Dendritic cell treated with granulocyte-macrophage colony-stimulating factor and Interleukin-4, amounts not matched to agents 40 ng/mL and 50 ng/mL, for 4 days (primary cell): ENCODE results near the gene PBLD.

Experiments used
- H3K27ac Mint-ChIP-seq: one replicate; pipeline ENCODE4 v1.8.0; 2022; ENCODE audit warnings: mild to moderate bottlenecking, mixed read lengths
- H3K27me3 Mint-ChIP-seq: one replicate; pipeline ENCODE4 v1.8.0; 2022; ENCODE audit warnings: mild to moderate bottlenecking, mixed read lengths
- H3K36me3 Mint-ChIP-seq: one replicate; pipeline ENCODE4 v1.8.0; 2022; ENCODE audit warnings: low read depth, mixed read lengths
- H3K4me1 Mint-ChIP-seq: one replicate; pipeline ENCODE4 v1.8.0; 2022; ENCODE audit warnings: low read depth, mixed read lengths
- H3K4me3 Mint-ChIP-seq: one replicate; pipeline ENCODE4 v1.8.0; 2022; ENCODE audit warnings: mild to moderate bottlenecking, moderate library complexity, mixed read lengths
- H3K9me3 Mint-ChIP-seq: one replicate; pipeline ENCODE4 v1.8.0; 2022; ENCODE audit warnings: mixed read lengths
- intact Hi-C: fragments of 100-400 bp; cut with micrococcal nuclease; formaldehyde crosslinking; loops from one replicate; pipeline ENCODE4 v1.15.0; 2022

The PBLD gene

DNA sequence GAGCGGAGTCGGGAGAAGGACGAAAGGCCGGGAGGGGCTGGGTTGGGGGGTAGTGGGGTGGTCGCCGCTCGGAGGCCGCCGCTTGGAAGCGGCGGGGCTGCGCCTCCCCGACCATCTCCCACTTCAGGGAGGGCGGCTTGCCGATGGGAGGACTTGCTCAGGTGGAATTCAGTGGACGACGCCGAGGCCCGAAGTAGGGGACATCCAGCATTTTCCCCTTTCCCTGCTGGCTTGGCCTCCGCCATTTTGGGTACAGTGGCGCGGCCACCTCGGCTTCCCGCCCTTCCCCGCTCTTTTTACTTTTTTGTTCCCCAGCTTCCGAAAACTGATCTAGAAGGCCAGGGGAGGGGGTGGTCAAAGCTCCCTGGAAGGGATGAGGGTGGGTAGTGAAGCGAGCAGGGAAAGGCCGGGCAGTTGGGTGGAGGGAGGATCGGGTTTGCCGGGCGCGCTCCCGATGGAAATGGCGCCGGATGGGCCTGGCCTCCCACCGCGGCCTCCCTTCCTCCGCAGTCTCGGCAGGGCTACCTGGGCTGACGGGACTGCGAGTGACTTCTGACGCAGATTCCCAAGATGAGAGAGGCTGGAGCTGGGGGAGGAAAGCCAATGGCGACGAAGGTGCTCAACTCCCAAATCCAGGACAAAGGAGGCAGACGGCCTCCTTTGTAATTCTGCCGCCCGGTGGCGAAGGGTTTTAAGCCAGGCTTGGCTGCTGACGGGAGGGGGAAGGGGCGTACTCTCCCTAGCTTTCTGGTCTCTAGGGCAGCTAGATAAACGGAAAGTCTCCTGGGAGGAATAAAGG, at the start of gene PBLD:
PBLD (minus strand) TSS at position 670 of the 799 bp plus-strand sequence. CDS start 26,084 bp downstream, outside the sequence.
- Mint-ChIP-seq H3K4me1 (peaks cover 71% of the 10 kb centered on the region), H3K4me3 (peak within 1 kb of the TSS; percentile 99), H3K9me3 (no peaks in the 10 kb centered on the region), H3K36me3 (peaks cover 53% of the 10 kb centered on the region), H3K27me3 (no peaks in the 10 kb centered on the region), H3K27ac (peak within 1 kb of the TSS; percentile 100)
- intact Hi-C loops: loop anchor here (5.0 to 10.0 kb wide), 3 partner anchors 75 to 572 kb away; partner anchors contain the start of genes DDX50 and RUFY2

DNA sequence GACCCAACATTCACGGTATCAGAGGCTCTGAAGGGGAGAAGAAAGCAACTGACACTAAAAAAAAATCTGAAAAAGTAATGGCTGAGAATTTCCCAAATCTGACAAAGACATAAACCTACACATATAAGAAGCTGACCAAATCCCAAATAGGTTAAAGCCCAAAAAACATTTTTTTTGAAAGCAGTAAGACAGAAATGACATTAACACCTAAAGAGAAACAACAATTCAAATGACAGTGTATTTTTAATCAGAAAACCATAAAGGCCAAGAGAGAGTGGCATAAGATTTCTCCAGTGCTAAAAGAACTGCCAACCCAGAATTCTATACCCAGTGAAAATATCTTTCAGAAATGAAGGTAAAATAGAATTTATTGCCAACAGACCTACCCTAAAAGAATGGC, 38.9 kb upstream of the PBLD start:
- Mint-ChIP-seq H3K36me3 (peaks cover 77% of the 10 kb centered on the region), H3K4me1 (no peaks in the 10 kb centered on the region), H3K27ac (no peak overlapping the region), H3K27me3 (no peaks in the 10 kb centered on the region), H3K9me3 (peaks cover 15% of the 10 kb centered on the region), H3K4me3 (no peak overlapping the region)
- intact Hi-C loops: no loop called here

DNA sequence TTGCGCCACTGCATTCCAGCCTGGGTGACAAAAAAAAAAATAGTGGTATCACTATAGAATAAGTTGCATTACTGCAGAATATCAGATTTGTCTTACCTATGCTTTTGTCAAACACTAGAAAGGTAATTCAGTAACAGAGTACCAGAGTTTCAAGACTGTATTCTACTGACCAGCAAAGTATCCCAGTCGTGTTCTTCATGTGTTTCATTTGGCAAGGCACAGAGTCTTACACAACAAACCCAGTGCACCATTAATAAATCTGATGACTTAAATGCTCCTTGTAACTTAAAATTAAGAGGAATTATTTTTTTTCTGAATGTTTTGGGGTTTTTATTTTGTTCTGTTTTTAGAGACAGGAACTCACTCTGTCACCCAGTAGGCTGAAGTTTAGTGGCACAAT, 34.4 kb upstream of the PBLD start:
- no peaks in the 10 kb centered on the region for H3K27me3 Mint-ChIP-seq
- peaks cover 9% of the 10 kb centered on the region for H3K9me3 Mint-ChIP-seq
- H3K36me3 Mint-ChIP-seq: peaks cover 71% of the 10 kb centered on the region
- H3K4me3 Mint-ChIP-seq: no peak overlapping the region
- intact Hi-C loops: no loop called here
- no peak overlapping the region for H3K27ac Mint-ChIP-seq
- H3K4me1 Mint-ChIP-seq: no peaks in the 10 kb centered on the region

DNA sequence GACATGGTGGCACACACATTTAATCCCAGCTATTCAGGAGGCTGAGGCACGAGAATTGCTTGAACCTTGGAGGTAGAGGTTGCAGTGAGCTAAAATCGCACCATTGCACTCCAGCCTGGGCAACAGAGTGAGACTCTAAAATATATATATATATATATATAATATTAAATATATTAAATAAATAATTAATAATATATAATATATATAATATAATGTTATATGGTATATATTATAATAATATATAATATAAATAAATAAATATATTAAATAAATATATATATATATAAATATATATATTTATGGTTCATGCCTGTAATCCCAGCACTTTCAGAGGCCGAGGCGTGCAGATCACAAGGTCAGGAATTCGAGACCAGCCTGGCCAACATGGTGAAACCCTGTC, 33.9 kb upstream of the PBLD start:
- Mint-ChIP-seq H3K27me3 (no peaks in the 10 kb centered on the region), H3K27ac (no peak overlapping the region), H3K4me3 (no peak overlapping the region), H3K9me3 (peaks cover 5% of the 10 kb centered on the region), H3K36me3 (peaks cover 71% of the 10 kb centered on the region), H3K4me1 (no peaks in the 10 kb centered on the region)
- intact Hi-C loops: no loop called here

DNA sequence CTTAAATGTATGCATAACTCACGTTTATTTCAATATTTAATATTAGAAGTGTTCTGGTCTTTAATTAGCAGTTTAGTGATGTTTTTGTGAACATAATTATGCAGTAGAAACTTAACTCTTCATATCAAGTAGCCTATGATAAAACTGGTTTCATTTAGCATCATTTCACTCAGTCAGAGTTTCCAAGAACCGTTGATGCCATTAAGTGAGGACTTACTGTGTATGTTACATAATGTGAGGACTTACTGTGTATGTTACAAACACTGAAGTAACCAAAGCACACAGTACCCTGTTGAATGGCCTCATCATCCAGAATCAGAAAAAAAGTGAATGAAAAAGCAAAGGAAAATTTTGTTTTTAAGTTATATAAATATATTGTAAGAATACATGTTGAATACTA, 32.9 kb upstream of the PBLD start:
- H3K4me3 Mint-ChIP-seq: no peak overlapping the region
- no peaks in the 10 kb centered on the region for H3K27me3 Mint-ChIP-seq
- no peaks in the 10 kb centered on the region for H3K4me1 Mint-ChIP-seq
- intact Hi-C loops: no loop called here
- H3K9me3 Mint-ChIP-seq: no peaks in the 10 kb centered on the region
- no peak overlapping the region for H3K27ac Mint-ChIP-seq
- H3K36me3 Mint-ChIP-seq: peaks cover 68% of the 10 kb centered on the region

DNA sequence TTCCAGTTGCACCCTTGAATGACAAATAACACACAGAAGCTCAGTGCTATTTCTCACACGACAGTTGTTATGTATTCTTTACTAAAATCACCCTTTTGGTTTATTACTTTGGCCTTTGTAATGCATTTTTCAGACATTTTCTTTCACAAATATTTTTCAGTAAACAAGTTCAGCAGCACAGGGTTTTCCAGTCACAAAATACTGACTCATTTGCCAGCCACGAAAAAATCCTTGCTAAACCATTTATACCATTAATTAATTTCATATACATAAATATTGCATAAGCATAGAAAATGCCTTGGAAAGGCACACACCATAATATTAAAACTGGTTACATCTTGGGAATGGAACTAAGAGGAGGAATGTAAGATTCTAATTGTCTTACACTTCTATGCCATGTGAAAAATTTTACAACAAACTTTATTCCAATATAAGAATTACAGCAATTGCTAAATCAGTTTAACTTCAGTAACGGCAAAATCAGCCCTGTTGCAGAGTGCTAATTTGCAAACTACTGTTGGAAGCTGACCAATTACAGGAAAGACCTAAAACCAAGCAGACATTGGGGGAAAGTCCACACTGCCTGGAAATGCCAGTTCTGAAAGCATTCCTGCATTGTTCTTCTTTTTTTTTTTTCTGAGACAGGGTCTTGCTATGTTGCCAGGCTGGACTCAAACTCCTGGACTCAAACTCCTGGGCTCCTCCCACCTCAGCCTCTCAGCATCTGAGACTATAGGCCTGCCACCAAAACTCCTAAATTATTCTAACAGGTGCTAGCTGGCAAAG, 31.6 kb upstream of the PBLD start:
- Mint-ChIP-seq H3K4me3 (no peak overlapping the region), H3K27ac (no peak overlapping the region), H3K27me3 (no peaks in the 10 kb centered on the region), H3K4me1 (no peaks in the 10 kb centered on the region), H3K36me3 (peaks cover 64% of the 10 kb centered on the region), H3K9me3 (no peaks in the 10 kb centered on the region)
- intact Hi-C loops: no loop called here

DNA sequence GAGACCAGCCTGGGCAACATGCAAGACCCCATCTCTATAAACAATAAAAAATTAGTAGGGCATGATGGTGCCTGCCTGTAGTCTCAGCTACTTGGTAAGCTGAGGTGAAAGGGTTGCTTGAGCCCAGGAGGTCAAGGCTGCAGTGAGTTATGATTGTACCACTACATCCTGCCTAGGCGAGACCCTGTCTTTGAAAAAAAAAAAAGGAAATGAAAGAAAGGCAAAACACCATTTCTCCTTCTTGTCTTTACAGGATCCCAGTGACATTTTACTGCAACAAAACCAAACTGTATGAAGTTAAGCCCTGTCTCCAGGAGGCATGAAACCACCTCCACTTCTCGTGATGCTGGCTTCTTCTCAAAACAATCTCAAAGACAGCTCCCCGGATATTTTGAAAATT, 29.9 kb upstream of the PBLD start:
- H3K9me3 Mint-ChIP-seq: no peaks in the 10 kb centered on the region
- peaks cover 70% of the 10 kb centered on the region for H3K36me3 Mint-ChIP-seq
- H3K27me3 Mint-ChIP-seq: no peaks in the 10 kb centered on the region
- no peak overlapping the region for H3K4me3 Mint-ChIP-seq
- no peak overlapping the region for H3K27ac Mint-ChIP-seq
- intact Hi-C loops: no loop called here
- no peaks in the 10 kb centered on the region for H3K4me1 Mint-ChIP-seq

DNA sequence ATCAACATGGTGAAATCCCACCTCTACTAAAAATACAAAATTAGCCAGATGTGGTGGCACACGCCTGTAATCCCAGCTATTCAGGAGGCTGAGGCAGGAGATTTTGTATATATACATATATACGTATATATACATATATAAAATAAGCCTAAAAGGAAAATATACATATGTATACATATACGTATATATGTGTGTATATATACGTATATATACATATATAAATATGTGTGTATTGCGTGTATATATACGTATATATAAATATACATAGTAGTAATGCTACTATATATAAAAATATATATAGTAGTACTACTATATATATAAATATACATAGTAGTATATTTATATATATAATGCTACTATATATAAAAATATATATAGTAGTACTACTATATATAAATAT, 26.5 kb upstream of the PBLD start:
- no peak overlapping the region for H3K27ac Mint-ChIP-seq
- no peaks in the 10 kb centered on the region for H3K9me3 Mint-ChIP-seq
- intact Hi-C loops: no loop called here
- H3K36me3 Mint-ChIP-seq: peaks cover 62% of the 10 kb centered on the region
- H3K4me1 Mint-ChIP-seq: no peaks in the 10 kb centered on the region
- no peaks in the 10 kb centered on the region for H3K27me3 Mint-ChIP-seq
- no peak overlapping the region for H3K4me3 Mint-ChIP-seq

DNA sequence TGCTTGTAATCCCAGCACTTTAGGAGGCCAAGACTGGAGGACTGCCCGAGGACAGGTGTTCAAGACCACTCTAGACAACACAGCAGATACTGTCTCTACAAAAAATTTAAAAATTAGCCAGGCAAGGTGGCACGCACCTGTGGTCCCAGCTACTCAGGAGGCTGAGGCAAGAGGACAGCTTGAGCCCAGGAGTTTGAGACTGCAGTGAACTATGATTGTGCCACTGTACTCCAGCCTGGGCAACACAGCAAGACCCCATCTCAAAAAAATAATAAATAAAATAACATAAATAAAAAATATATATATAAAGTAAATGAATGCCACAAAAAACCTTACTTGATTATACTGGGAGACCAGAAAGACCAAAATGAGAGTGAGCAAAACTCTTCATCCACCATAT, 20.8 kb upstream of the PBLD start:
- no peaks in the 10 kb centered on the region for H3K27me3 Mint-ChIP-seq
- no peak overlapping the region for H3K4me3 Mint-ChIP-seq
- H3K9me3 Mint-ChIP-seq: no peaks in the 10 kb centered on the region
- no peaks in the 10 kb centered on the region for H3K4me1 Mint-ChIP-seq
- intact Hi-C loops: no loop called here
- peaks cover 75% of the 10 kb centered on the region for H3K36me3 Mint-ChIP-seq
- H3K27ac Mint-ChIP-seq: no peak overlapping the region

DNA sequence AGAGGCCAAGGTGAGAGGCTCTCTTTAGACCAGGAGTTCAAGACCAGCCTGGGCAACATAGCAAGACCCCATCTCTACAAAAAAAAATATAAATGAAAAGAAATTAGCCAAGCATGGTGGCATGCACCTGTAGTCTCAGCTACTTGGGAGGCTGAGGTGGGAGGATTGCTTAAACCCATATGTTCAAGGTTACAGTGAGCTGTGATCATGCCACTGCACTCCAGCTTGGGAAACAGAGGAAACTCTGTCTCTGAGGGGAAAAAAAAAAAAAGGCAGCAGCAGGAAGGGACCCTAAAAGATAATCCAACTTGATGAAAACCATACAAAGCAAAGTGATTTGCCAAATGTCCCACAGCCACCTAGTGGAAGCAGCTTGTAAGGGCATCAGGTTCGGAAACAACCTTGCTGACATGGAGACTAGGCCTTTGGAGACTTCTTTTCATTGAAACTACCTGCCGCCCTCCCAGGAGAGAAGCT, 15.6 kb upstream of the PBLD start:
- H3K4me3 Mint-ChIP-seq: no peak overlapping the region
- H3K27ac Mint-ChIP-seq: no peak overlapping the region
- H3K4me1 Mint-ChIP-seq: no peaks in the 10 kb centered on the region
- intact Hi-C loops: loop anchor here (1.0 to 10.0 kb wide), 2 partner anchors 136 to 434 kb away; no protein-coding TSS in a partner anchor
- H3K36me3 Mint-ChIP-seq: peaks cover 79% of the 10 kb centered on the region
- H3K27me3 Mint-ChIP-seq: no peaks in the 10 kb centered on the region
- no peaks in the 10 kb centered on the region for H3K9me3 Mint-ChIP-seq

DNA sequence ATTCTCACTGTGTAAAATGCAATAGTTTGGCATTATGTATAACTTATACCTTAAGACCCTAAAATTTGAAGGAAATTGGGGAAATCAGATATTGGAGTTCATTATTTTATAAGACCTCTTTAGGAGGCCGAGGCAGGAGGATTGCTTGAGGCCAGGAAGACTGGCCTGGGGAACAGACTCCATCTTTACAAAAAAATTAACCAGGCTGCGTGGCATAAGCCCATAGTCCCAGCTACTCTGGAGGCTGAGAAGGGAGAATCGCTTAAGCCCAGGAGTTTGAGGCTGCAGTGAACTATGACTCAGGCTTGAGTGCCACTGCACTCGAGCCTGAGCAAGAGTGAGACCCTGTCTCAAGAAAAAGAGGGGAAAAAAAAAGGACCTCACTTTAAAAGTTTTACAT, 14.0 kb upstream of the PBLD start:
- Mint-ChIP-seq H3K27me3 (no peaks in the 10 kb centered on the region), H3K4me1 (peaks cover 2% of the 10 kb centered on the region), H3K36me3 (peaks cover 79% of the 10 kb centered on the region), H3K4me3 (no peak overlapping the region), H3K9me3 (no peaks in the 10 kb centered on the region), H3K27ac (no peak overlapping the region)
- intact Hi-C loops: loop anchor here (10.0 kb wide), 1 partner anchor 432 kb away; no protein-coding TSS in a partner anchor

DNA sequence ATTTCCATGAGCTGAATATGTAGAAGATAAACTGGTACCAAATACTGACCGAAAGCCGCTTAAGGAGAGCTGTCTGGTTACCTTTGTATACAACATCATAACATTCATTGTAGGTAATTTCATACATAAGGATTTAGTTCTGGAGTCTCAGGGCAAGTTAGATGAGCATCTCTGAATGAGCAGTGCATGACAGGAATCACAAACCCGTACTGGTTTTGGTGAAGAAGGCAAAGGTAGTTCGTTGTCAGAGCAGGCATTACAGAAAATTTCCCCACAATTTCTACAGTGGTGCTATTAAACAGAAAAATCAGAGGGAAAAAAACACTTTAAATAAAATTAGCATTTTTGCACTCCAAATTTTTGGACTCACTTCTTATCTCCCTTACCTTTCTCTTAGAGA, 12.9 kb upstream of the PBLD start:
- no peaks in the 10 kb centered on the region for H3K9me3 Mint-ChIP-seq
- H3K36me3 Mint-ChIP-seq: peaks cover 79% of the 10 kb centered on the region
- no peak overlapping the region for H3K27ac Mint-ChIP-seq
- H3K27me3 Mint-ChIP-seq: no peaks in the 10 kb centered on the region
- peaks cover 6% of the 10 kb centered on the region for H3K4me1 Mint-ChIP-seq
- no peak overlapping the region for H3K4me3 Mint-ChIP-seq
- intact Hi-C loops: loop anchor here (10.0 kb wide), 1 partner anchor 431 kb away; no protein-coding TSS in a partner anchor

DNA sequence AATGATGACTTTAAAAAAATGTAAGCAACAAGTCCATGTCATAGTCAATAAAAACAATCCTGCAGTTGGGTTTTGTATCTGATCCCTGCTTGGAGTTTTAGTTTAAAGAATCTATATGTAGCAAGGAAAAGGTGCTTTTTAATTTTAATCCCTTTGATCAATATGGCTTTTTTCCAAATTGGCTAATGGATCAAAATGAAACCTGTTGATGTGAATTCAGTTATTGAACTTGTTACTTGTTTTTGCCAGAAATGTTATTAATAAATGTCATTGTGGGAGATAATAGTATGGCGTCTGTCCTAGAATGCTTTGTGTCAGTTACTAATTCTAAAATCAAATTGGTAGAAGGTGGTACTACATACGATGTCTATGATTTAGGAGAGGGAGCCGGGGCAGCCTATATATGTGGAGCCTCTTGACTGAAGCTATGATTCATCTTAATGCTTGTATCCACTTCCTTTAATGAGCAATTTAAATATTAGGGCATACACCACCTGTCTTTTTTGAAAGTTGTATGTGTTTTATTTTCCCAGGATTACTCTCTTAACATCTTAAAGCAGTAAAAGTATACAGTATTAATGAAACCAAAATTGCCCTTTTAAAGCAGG, 10.3 kb upstream of the PBLD start:
- peaks cover 90% of the 10 kb centered on the region for H3K36me3 Mint-ChIP-seq
- H3K9me3 Mint-ChIP-seq: no peaks in the 10 kb centered on the region
- no peak overlapping the region for H3K27ac Mint-ChIP-seq
- intact Hi-C loops: loop anchor here (10.0 kb wide), 1 partner anchor 428 kb away; no protein-coding TSS in a partner anchor
- peaks cover 11% of the 10 kb centered on the region for H3K4me1 Mint-ChIP-seq
- no peak overlapping the region for H3K4me3 Mint-ChIP-seq
- no peaks in the 10 kb centered on the region for H3K27me3 Mint-ChIP-seq
